IMR-90 (cell line): Measurements from ENCODE around the gene XYLB. TPM values are rescaled to one million over a fixed set of nuclear protein-coding genes. Genes with fewer than 3 reads are reported as not detected.

Source experiments
- ATAC-seq: fragments of 200-7000 bp; cut with Tn5 transposase; 2 replicates; pipeline ENCODE4 v1.9.1; 2020; ENCODE audit warnings: low read depth, mild to moderate bottlenecking, moderate library complexity
- BruUV-seq: library from RNA; stranded (reverse); fragments of 400-500 nt; replicated peaks from 2 replicates; lab custom pipeline; 2021; lab: Mats Ljungman, UMichigan
- CTCF ChIA-PET: fragments of 300-600 bp; formaldehyde crosslinking; extraction: SDS; loops from one replicate; lab custom pipeline; 2021; ENCODE audit warnings: antibody characterized with exemption; lab: Yijun Ruan, JAX
- POLR2A ChIA-PET: fragments of 300-600 bp; sonication (Branson Sonifier 250); formaldehyde crosslinking; loops from one replicate; lab custom pipeline; 2022; ENCODE audit warnings: antibody characterized with exemption; ENCODE audit not compliant: unreplicated experiment; lab: Charles Lee
- DNase-seq: peaks from one replicate; pipeline ENCODE4 v3.0.0; 2013
- H2AFZ ChIP-seq: replicated peaks from 2 replicates; pipeline ENCODE3; 2013; ENCODE audit warnings: low read length, mild to moderate bottlenecking; ENCODE audit not compliant: poor library complexity
- H2AK5ac ChIP-seq: 2 replicates; pipeline ENCODE4 v1.6.1; 2013; ENCODE audit warnings: low read depth, low read length, inconsistent platforms
- H2AK9ac ChIP-seq: replicated peaks from 2 replicates; pipeline ENCODE3; 2013; ENCODE audit warnings: mild to moderate bottlenecking, low read depth, low read length, moderate library complexity; ENCODE audit not compliant: poor library complexity
- H2BK120ac ChIP-seq: 2 replicates; pipeline ENCODE4 v1.6.1; 2013; ENCODE audit warnings: low read depth, low read length, inconsistent platforms
- H2BK15ac ChIP-seq: 3 replicates; pipeline ENCODE4 v1.6.1; 2013; ENCODE audit warnings: low read depth, low read length, inconsistent platforms
- H2BK20ac ChIP-seq: 2 replicates; pipeline ENCODE4 v1.6.1; 2013; ENCODE audit warnings: low read depth, mild to moderate bottlenecking, inconsistent platforms, low read length, moderate library complexity
- H2BK5ac ChIP-seq: 2 replicates; pipeline ENCODE4 v1.6.1; 2013; ENCODE audit warnings: mild to moderate bottlenecking, low read depth, low read length, inconsistent platforms; ENCODE audit not compliant: poor library complexity, severe bottlenecking
- H3K14ac ChIP-seq: replicated peaks from 2 replicates; pipeline ENCODE4 v1.6.1; 2013; ENCODE audit warnings: low read depth, low read length, inconsistent platforms
- H3K18ac ChIP-seq: 2 replicates; pipeline ENCODE4 v1.6.1; 2013; ENCODE audit warnings: low read depth, low read length, control low read depth
- H3K23ac ChIP-seq: 2 replicates; pipeline ENCODE4 v1.6.1; 2013; ENCODE audit warnings: low read depth, low read length, inconsistent platforms
- H3K27ac ChIP-seq: 2 replicates; pipeline ENCODE4 v1.5.1; 2013; ENCODE audit warnings: mild to moderate bottlenecking, control low read depth, low read length; ENCODE audit not compliant: insufficient read depth
- H3K27me3 ChIP-seq: 2 replicates; pipeline ENCODE4 v1.6.1; 2013; ENCODE audit warnings: low read length; ENCODE audit not compliant: control insufficient read depth, insufficient read depth
- H3K36me3 ChIP-seq: 2 replicates; pipeline ENCODE4 v1.6.1; 2013; ENCODE audit warnings: low read length, mixed read lengths; ENCODE audit not compliant: control insufficient read depth, insufficient read depth
- H3K4ac ChIP-seq: 2 replicates; pipeline ENCODE4 v1.6.1; 2013; ENCODE audit warnings: low read depth, low read length, inconsistent platforms
- H3K4me1 ChIP-seq: 2 replicates; pipeline ENCODE4 v1.6.1; 2013; ENCODE audit warnings: low read length, mixed read lengths; ENCODE audit not compliant: control insufficient read depth, insufficient read depth
- H3K4me2 ChIP-seq: 2 replicates; pipeline ENCODE4 v1.6.1; 2013; ENCODE audit warnings: low read depth, mild to moderate bottlenecking, control low read depth, low read length, moderate library complexity
- H3K4me3 ChIP-seq: 2 replicates; pipeline ENCODE4 v1.5.1; 2013; ENCODE audit warnings: low read depth, mild to moderate bottlenecking, control low read depth, low read length, moderate library complexity; ENCODE audit not compliant: insufficient read depth
- H3K56ac ChIP-seq: 2 replicates; pipeline ENCODE4 v1.6.1; 2013; ENCODE audit warnings: low read length, inconsistent platforms; ENCODE audit not compliant: insufficient read depth; ENCODE audit errors: extremely low read depth
- H3K79me1 ChIP-seq, 2 experiments: 2 replicates each; pipeline ENCODE4 v1.6.1; 2013; ENCODE audit warnings: low read length in 2 of 2, inconsistent platforms in 1 of 2, low read depth in 1 of 2
- H3K9ac ChIP-seq: 2 replicates; pipeline ENCODE4 v1.6.1; 2013; ENCODE audit warnings: low read depth, low read length, control low read depth
- H3K9me1 ChIP-seq: 2 replicates; pipeline ENCODE4 v1.6.1; 2013; ENCODE audit warnings: low read length, inconsistent platforms; ENCODE audit not compliant: insufficient read depth
- H3K9me3 ChIP-seq: 2 replicates; pipeline ENCODE4 v1.6.1; 2013; ENCODE audit warnings: low read length; ENCODE audit not compliant: control insufficient read depth, insufficient read depth
- H4K20me1 ChIP-seq: 2 replicates; pipeline ENCODE4 v1.6.1; 2013; ENCODE audit warnings: low read length, inconsistent platforms; ENCODE audit not compliant: insufficient read depth
- H4K5ac ChIP-seq: 2 replicates; pipeline ENCODE4 v1.6.1; 2013; ENCODE audit warnings: mild to moderate bottlenecking, low read depth, low read length, control low read depth
- H4K8ac ChIP-seq, 2 experiments: 2 replicates each; pipeline ENCODE4 v1.6.1; 2013; ENCODE audit warnings: low read depth in 2 of 2, low read length in 2 of 2, control low read depth in 1 of 2, inconsistent platforms in 1 of 2
- H4K91ac ChIP-seq: 2 replicates; pipeline ENCODE4 v1.6.1; 2013; ENCODE audit warnings: low read depth, low read length, inconsistent platforms; ENCODE audit not compliant: insufficient read depth
- BHLHE40 ChIP-seq: fragments of 150-350 bp; IDR thresholded peaks from 2 replicates; pipeline ENCODE4 v1.6.1; 2016; ENCODE audit warnings: mild to moderate bottlenecking, low read depth, low read length
- MAFK ChIP-seq: IDR thresholded peaks from 2 replicates; pipeline ENCODE4 v1.6.1; 2012; ENCODE audit warnings: low read depth, low read length, improper control_type of control experiment
- NFE2L2 ChIP-seq: fragments of 150-350 bp; IDR thresholded peaks from 2 replicates; pipeline ENCODE4 v1.6.1; 2016; ENCODE audit warnings: low read depth, mild to moderate bottlenecking, low read length
- RCOR1 ChIP-seq: IDR thresholded peaks from 2 replicates; pipeline ENCODE4 v1.6.1; 2012; ENCODE audit warnings: mild to moderate bottlenecking, low read length, improper control_type of control experiment; ENCODE audit not compliant: insufficient replicate concordance
- WGBS, 2 experiments: methylation state at CpG; one replicate each; pipeline versions ENCODE4 v1.1.5 to v1.1.7; 2013; ENCODE audit warnings: missing lambda C conversion rate in 2 of 2; ENCODE audit not compliant: insufficient read length in 1 of 2; ENCODE audit errors: extremely low coverage in 2 of 2; 5-methylcytosine and 5-hydroxymethylcytosine counted together
- dilution Hi-C: fragments of 300-500 bp; cut with HindIII; formaldehyde crosslinking; loops from one replicate; pipeline ENCODE4 v1.14.3; 2018; ENCODE audit warnings: low sequenced_read_pairs; ENCODE audit not compliant: unreplicated experiment
- in situ Hi-C: fragments of 300-500 bp; cut with MboI; formaldehyde crosslinking; loops from 3 replicates; pipeline ENCODE4 v1.14.3; 2019; ENCODE audit warnings: low sequenced_read_pairs, inconsistent platforms, mixed read lengths
- intact Hi-C: fragments of 100-400 bp; cut with micrococcal nuclease; formaldehyde crosslinking; loops from 2 replicates; pipeline ENCODE4 v1.10.0; 2022
- polyA plus RNA-seq, 3 experiments: library from polyadenylated mRNA; depleted of rRNA; stranded (reverse); fragments of >200 nt; gene quantifications; 2 replicates each; pipeline ENCODE4 v1.2.3, GENCODE V29; 2012; ENCODE audit warnings: low replicate concordance in 1 of 3
- total RNA-seq: library from RNA; depleted of rRNA; stranded (reverse); fragments of >200 nt; gene quantifications from 2 replicates; pipeline ENCODE4 v1.2.3, GENCODE V29; 2012
- TF ChIP-seq, protein P1 (sequence below): fragments of 150-350 bp; IDR thresholded peaks from 2 replicates; pipeline ENCODE4 v1.6.1; 2016; ENCODE audit warnings: low read depth, mild to moderate bottlenecking, low read length, moderate library complexity, borderline replicate concordance

XYLB gene
- total and polyA plus RNA-seq, 2 of the 4 experiments (the other 2 are of a cell fraction) = 3.0 to 3.4 TPM

- H2AK9ac ChIP-seq = no peak overlapping the region
- no peak overlapping the region for H2AFZ ChIP-seq
- no peaks in the 10 kb centered on the region for H4K20me1 ChIP-seq
- intact Hi-C loops = no loop called here
- H3K27ac ChIP-seq = no peak overlapping the region
- no peak overlapping the region for H4K5ac ChIP-seq
- no peak overlapping the region for H2BK15ac ChIP-seq
- no peak overlapping the region for H3K14ac ChIP-seq
- H3K9me1 ChIP-seq = no peaks in the 10 kb centered on the region
- DNase-seq (no peak), ATAC-seq (no peak)
- no peaks in the 10 kb centered on the region for H3K36me3 ChIP-seq
- TF ChIP-seq MAFK (no peak), RCOR1 (no peak), NFE2L2 (no peak), BHLHE40 (no peak)
- TF ChIP-seq, protein P1, sequence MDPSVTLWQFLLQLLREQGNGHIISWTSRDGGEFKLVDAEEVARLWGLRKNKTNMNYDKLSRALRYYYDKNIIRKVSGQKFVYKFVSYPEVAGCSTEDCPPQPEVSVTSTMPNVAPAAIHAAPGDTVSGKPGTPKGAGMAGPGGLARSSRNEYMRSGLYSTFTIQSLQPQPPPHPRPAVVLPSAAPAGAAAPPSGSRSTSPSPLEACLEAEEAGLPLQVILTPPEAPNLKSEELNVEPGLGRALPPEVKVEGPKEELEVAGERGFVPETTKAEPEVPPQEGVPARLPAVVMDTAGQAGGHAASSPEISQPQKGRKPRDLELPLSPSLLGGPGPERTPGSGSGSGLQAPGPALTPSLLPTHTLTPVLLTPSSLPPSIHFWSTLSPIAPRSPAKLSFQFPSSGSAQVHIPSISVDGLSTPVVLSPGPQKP = no peak
- H2BK5ac ChIP-seq = no peak overlapping the region
- no peak overlapping the region for H3K23ac ChIP-seq
- no peak overlapping the region for H3K4me3 ChIP-seq
- H3K79me1 ChIP-seq = no peaks in the 10 kb centered on the region
- H3K9me3 ChIP-seq = no peaks in the 10 kb centered on the region
- ChIA-PET POLR2A (no interaction called here), CTCF (no interaction called here)
- BruUV-seq = no TSS peak
- no peak overlapping the region for H2BK20ac ChIP-seq
- no peak overlapping the region for H3K9ac ChIP-seq
- H3K18ac ChIP-seq = no peak overlapping the region
- dilution Hi-C loops = no loop called here
- in situ Hi-C loops = no loop called here
- no peak overlapping the region for H4K91ac ChIP-seq
- 65% methylated on average over 9 of the region's 22 CpGs; no CpG with 5 or more reads in 1 of the 2 experiments for WGBS, 2 experiments
- peaks cover 11% of the 10 kb centered on the region for H3K27me3 ChIP-seq
- H2BK120ac ChIP-seq = no peak overlapping the region
- no peak overlapping the region for H3K4me2 ChIP-seq
- no peaks in the 10 kb centered on the region for H3K4me1 ChIP-seq
- no peak overlapping the region for H2AK5ac ChIP-seq
- H3K4ac ChIP-seq = no peak overlapping the region
- no peak overlapping the region for H3K56ac ChIP-seq
- no peak overlapping the region for H4K8ac ChIP-seq
These were observed 30.0 kb upstream of the XYLB start for GRCh38 chr3:38316356-38317191.
